H1 (cell line): ENCODE measurements around the gene STXBP6. TPM values are rescaled to one million over a fixed set of nuclear protein-coding genes. Genes with fewer than 3 reads are reported as not detected.

Source experiments
- CTCF ChIA-PET: fragments of 300-600 bp; sonication (Branson Sonifier 250); formaldehyde crosslinking; loops from one replicate; lab custom pipeline; 2021; ENCODE audit not compliant: partially characterized antibody; lab: Charles Lee
- POLR2A ChIA-PET: fragments of 300-600 bp; sonication (Branson Sonifier 250); formaldehyde crosslinking; loops from one replicate; lab custom pipeline; 2021; ENCODE audit warnings: inconsistent platforms; ENCODE audit not compliant: partially characterized antibody; lab: Charles Lee
- DNase-seq, 2 experiments: peaks; one replicate each; pipeline versions ENCODE4 v3.0.0 to v3.0.0-alpha.2; 2010 to 2022; ENCODE audit warnings: low spot score in 2 of 2, low read depth in 1 of 2, mixed read lengths in 1 of 2
- FAIRE-seq: peaks from 2 replicates; lab custom pipeline; 2011; peaks lifted over from hg19 to GRCh38; lab: Jason Lieb, UNC
- H2AFZ ChIP-seq: 2 replicates; pipeline ENCODE4 v1.8.1; 2012; ENCODE audit warnings: low read length, inconsistent platforms
- H2AK5ac ChIP-seq: 2 replicates; pipeline ENCODE4 v1.6.1; 2013; ENCODE audit warnings: low read depth, low read length
- H2BK120ac ChIP-seq: replicated peaks from 2 replicates; pipeline ENCODE3; 2013; ENCODE audit warnings: low read depth, low read length, inconsistent platforms
- H2BK12ac ChIP-seq: 2 replicates; pipeline ENCODE4 v1.6.1; 2013; ENCODE audit warnings: low read depth, low read length
- H2BK15ac ChIP-seq: 2 replicates; pipeline ENCODE4 v1.6.1; 2013; ENCODE audit warnings: low read length
- H2BK20ac ChIP-seq: 2 replicates; pipeline ENCODE4 v1.6.1; 2013; ENCODE audit warnings: low read length
- H2BK5ac ChIP-seq: 2 replicates; pipeline ENCODE4 v1.6.1; 2013; ENCODE audit warnings: low read depth, low read length
- H3K14ac ChIP-seq: 2 replicates; pipeline ENCODE4 v1.6.1; 2013; ENCODE audit warnings: inconsistent platforms; ENCODE audit not compliant: insufficient read length
- H3K18ac ChIP-seq: 2 replicates; pipeline ENCODE4 v1.6.1; 2013; ENCODE audit warnings: low read length; ENCODE audit errors: extremely low read depth
- H3K23ac ChIP-seq: 2 replicates; pipeline ENCODE4 v1.6.1; 2013; ENCODE audit warnings: inconsistent platforms; ENCODE audit not compliant: insufficient read length
- H3K23me2 ChIP-seq: 2 replicates; pipeline ENCODE4 v1.6.1; 2013; ENCODE audit warnings: low read depth, low read length
- H3K27ac ChIP-seq: 2 replicates; pipeline ENCODE4 v1.6.1; 2011; ENCODE audit warnings: low read depth, low read length, inconsistent platforms
- H3K27me3 ChIP-seq, 4 experiments: replicated peaks in 1 of 4; 1 replicate in 1 of 4; 2 replicates in 3 of 4; pipeline versions ENCODE4 v1.6.1 to v1.8.1; 2011 to 2013; ENCODE audit warnings: low read length in 3 of 4, mild to moderate bottlenecking in 3 of 4, inconsistent platforms in 2 of 4, mixed read lengths in 2 of 4, moderate library complexity in 1 of 4; ENCODE audit not compliant: control insufficient read depth in 3 of 4, insufficient read depth in 3 of 4; ENCODE audit errors: extremely low read depth in 1 of 4
- H3K36me3 ChIP-seq, 4 experiments: 2 replicates each; pipeline versions ENCODE4 v1.6.1 to v1.8.1; 2011 to 2013; ENCODE audit warnings: mild to moderate bottlenecking in 4 of 4, low read length in 3 of 4, moderate library complexity in 2 of 4, control low read depth in 1 of 4, inconsistent platforms in 1 of 4; ENCODE audit not compliant: insufficient read depth in 4 of 4, control insufficient read depth in 2 of 4
- H3K4ac ChIP-seq: replicated peaks from 2 replicates; pipeline ENCODE3; 2013; ENCODE audit warnings: low read length, low read depth, mixed read lengths, inconsistent platforms; ENCODE audit not compliant: insufficient read length
- H3K4me1 ChIP-seq, 4 experiments: replicated peaks in 1 of 4; 1 replicate in 1 of 4; 2 replicates in 3 of 4; pipeline versions ENCODE4 v1.6.1 to v1.8.1; 2011 to 2013; ENCODE audit warnings: low read length in 3 of 4, inconsistent platforms in 2 of 4, mixed read lengths in 1 of 4; ENCODE audit not compliant: insufficient read depth in 4 of 4, control insufficient read depth in 3 of 4
- H3K4me2 ChIP-seq, 2 experiments: 2 replicates each; pipeline versions ENCODE4 v1.6.1 to v1.8.1; 2011 to 2013; ENCODE audit warnings: low read depth in 2 of 2, low read length in 2 of 2, control low read depth in 1 of 2, inconsistent platforms in 1 of 2, mild to moderate bottlenecking in 1 of 2; ENCODE audit not compliant: insufficient read depth in 1 of 2
- H3K4me3 ChIP-seq, 4 experiments: fragments of 200-600, 300-600 bp in 1 of 4; sonication (generic), shearing (Covaris generic), sonication (Bioruptor Twin) in 1 of 4; 2 replicates each; pipeline versions ENCODE4 v1.5.1 to v1.8.1; 2011 to 2016; ENCODE audit warnings: low read length in 4 of 4, low read depth in 3 of 4, control low read depth in 2 of 4, inconsistent platforms in 2 of 4, mild to moderate bottlenecking in 2 of 4, mixed read lengths in 1 of 4, moderate library complexity in 1 of 4; ENCODE audit not compliant: insufficient read depth in 2 of 4; ENCODE audit errors: extremely low read depth in 1 of 4
- H3K56ac ChIP-seq: replicated peaks from 2 replicates; pipeline ENCODE3; 2013; ENCODE audit warnings: low read depth, mild to moderate bottlenecking, mixed read lengths, low read length, inconsistent platforms; ENCODE audit not compliant: insufficient read length
- H3K79me1 ChIP-seq: 2 replicates; pipeline ENCODE4 v1.6.1; 2013; ENCODE audit warnings: low read depth, low read length, control low read depth
- H3K79me2 ChIP-seq, 2 experiments: 2 replicates each; pipeline versions ENCODE4 v1.6.1 to v1.8.1; 2012 to 2013; ENCODE audit warnings: low read length in 2 of 2, mild to moderate bottlenecking in 2 of 2, inconsistent platforms in 1 of 2; ENCODE audit not compliant: insufficient read depth in 2 of 2, control insufficient read depth in 1 of 2
- H3K9ac ChIP-seq, 4 experiments: replicated peaks in 1 of 4; 1 replicate in 1 of 4; 2 replicates in 3 of 4; pipeline versions ENCODE4 v1.6.1 to v1.8.1; 2011 to 2013; ENCODE audit warnings: low read depth in 3 of 4, low read length in 3 of 4, control low read depth in 2 of 4, mild to moderate bottlenecking in 2 of 4, moderate library complexity in 2 of 4, inconsistent platforms in 1 of 4; ENCODE audit errors: extremely low read depth in 1 of 4
- H3K9me3 ChIP-seq, 2 experiments: 2 replicates each; pipeline versions ENCODE4 v1.6.1 to v1.8.1; 2012 to 2013; ENCODE audit warnings: mild to moderate bottlenecking in 2 of 2, moderate library complexity in 2 of 2, control low read depth in 1 of 2, inconsistent platforms in 1 of 2, low read depth in 1 of 2, low read length in 1 of 2, mixed read lengths in 1 of 2; ENCODE audit not compliant: insufficient read depth in 2 of 2
- H4K20me1 ChIP-seq, 2 experiments: replicated peaks in 1 of 2; 2 replicates each; pipeline versions ENCODE3 to v1.8.1; 2011 to 2013; ENCODE audit warnings: inconsistent platforms in 2 of 2, low read length in 2 of 2, mild to moderate bottlenecking in 1 of 2; ENCODE audit not compliant: insufficient read depth in 2 of 2, control insufficient read depth in 1 of 2
- H4K5ac ChIP-seq: 2 replicates; pipeline ENCODE4 v1.6.1; 2013; ENCODE audit warnings: low read length, low read depth, mixed read lengths, inconsistent platforms; ENCODE audit not compliant: insufficient read length
- H4K8ac ChIP-seq: 2 replicates; pipeline ENCODE4 v1.8.0; 2013; ENCODE audit warnings: mild to moderate bottlenecking, moderate library complexity, low read length, inconsistent platforms; ENCODE audit not compliant: insufficient read depth; ENCODE audit errors: extremely low read depth
- H4K91ac ChIP-seq: replicated peaks from 2 replicates; pipeline ENCODE3; 2013; ENCODE audit warnings: low read length, mixed read lengths, inconsistent platforms; ENCODE audit not compliant: insufficient read length
- CTBP2 ChIP-seq: IDR thresholded peaks from 2 replicates; pipeline ENCODE4 v1.7.0; 2011; ENCODE audit warnings: borderline replicate concordance, mild to moderate bottlenecking, moderate library complexity, mixed read lengths, low read length; ENCODE audit not compliant: insufficient read depth, insufficient read length
- EGR1 ChIP-seq: IDR thresholded peaks from 2 replicates; pipeline ENCODE4 v1.6.1; 2011; ENCODE audit warnings: low read depth, low read length, borderline replicate concordance
- EZH2 ChIP-seq: fragments of 200-600 bp; sonication (generic); IDR thresholded peaks from 2 replicates; pipeline ENCODE4 v1.7.1; 2012; ENCODE audit warnings: low read depth, mild to moderate bottlenecking, moderate library complexity, low read length, inconsistent platforms; ENCODE audit not compliant: severe bottlenecking
- JUN ChIP-seq: IDR thresholded peaks from 2 replicates; pipeline ENCODE4 v1.6.1; 2011; ENCODE audit warnings: low read depth, mild to moderate bottlenecking, improper control_type of control experiment, low read length
- SIRT6 ChIP-seq: IDR thresholded peaks from one replicate; pipeline ENCODE4 v1.7.1; 2012; ENCODE audit warnings: low read length, inconsistent platforms
- SP2 ChIP-seq: IDR thresholded peaks from 2 replicates; pipeline ENCODE4 v1.6.1; 2012; ENCODE audit warnings: mild to moderate bottlenecking, low read length, inconsistent platforms
- SP4 ChIP-seq: IDR thresholded peaks from 2 replicates; pipeline ENCODE4 v1.6.1; 2012; ENCODE audit warnings: low read length, inconsistent platforms
- TCF12 ChIP-seq: IDR thresholded peaks from 2 replicates; pipeline ENCODE4 v1.6.1; 2011; ENCODE audit warnings: low read depth, mild to moderate bottlenecking, low read length
- TEAD4 ChIP-seq: IDR thresholded peaks from 2 replicates; pipeline ENCODE4 v1.6.1; 2012; ENCODE audit warnings: low read depth, low read length, inconsistent platforms, mixed read lengths
- WGBS, 2 experiments: shearing (Covaris generic) in 1 of 2; methylation state at CpG; one replicate each; pipeline versions ENCODE4 v1.1.6 to v1.1.7; 2013 to 2015; ENCODE audit warnings: low lambda C conversion rate in 2 of 2, mixed read lengths in 2 of 2, inconsistent platforms in 1 of 2, low coverage in 1 of 2, missing lambda C conversion rate in 1 of 2; ENCODE audit not compliant: insufficient replicate concordance in 2 of 2, insufficient coverage in 1 of 2, insufficient read length in 1 of 2; ENCODE audit errors: extremely low coverage in 1 of 2, missing lambda C conversion rate in 1 of 2; 5-methylcytosine and 5-hydroxymethylcytosine counted together
- polyA plus RNA-seq, 7 experiments: library from polyadenylated mRNA; depleted of rRNA in 3 of 7; stranded (reverse) in 5 of 7; unstranded in 2 of 7; fragments of >200 nt in 5 of 7; fragments of 200-250 nt in 2 of 7; gene quantifications; 1 replicate in 5 of 7; 2 replicates in 1 of 7; 4 replicates in 1 of 7; pipeline versions ENCODE4 v1.2.1 to v1.2.3, GENCODE V29; 2011 to 2013; ENCODE audit warnings: missing spikeins in 2 of 7, mixed read lengths in 2 of 7
- total RNA-seq: library from RNA; stranded (reverse); fragmentation: NEBNext Ultra II Directional; extraction: Animal tissue kit (Norgen Biotek cat#: 25700); gene quantifications from 2 replicates; pipeline ENCODE4 v1.2.1, GENCODE V29; 2021
- TF ChIP-seq, protein P1 (sequence below), 3 experiments: IDR thresholded peaks; 1 replicate in 2 of 3; 2 replicates in 1 of 3; pipeline versions ENCODE4 v1.5.1 to v1.6.1; 2011; ENCODE audit warnings: low read length in 3 of 3, mild to moderate bottlenecking in 3 of 3, inconsistent platforms in 2 of 3, low read depth in 1 of 3, moderate library complexity in 1 of 3; ENCODE audit not compliant: insufficient read depth in 1 of 3; ENCODE audit errors: control extremely low read depth in 1 of 3
- TF ChIP-seq, protein P2 (sequence below): IDR thresholded peaks from 2 replicates; pipeline ENCODE4 v1.6.1; 2012; ENCODE audit warnings: inconsistent platforms

Gene STXBP6
- total and polyA plus RNA-seq, 2 of the 8 experiments (the other 6 are each of a cell fraction or from before 2014, with no cell fraction given): 9.4 to 18.1 TPM

DNA sequence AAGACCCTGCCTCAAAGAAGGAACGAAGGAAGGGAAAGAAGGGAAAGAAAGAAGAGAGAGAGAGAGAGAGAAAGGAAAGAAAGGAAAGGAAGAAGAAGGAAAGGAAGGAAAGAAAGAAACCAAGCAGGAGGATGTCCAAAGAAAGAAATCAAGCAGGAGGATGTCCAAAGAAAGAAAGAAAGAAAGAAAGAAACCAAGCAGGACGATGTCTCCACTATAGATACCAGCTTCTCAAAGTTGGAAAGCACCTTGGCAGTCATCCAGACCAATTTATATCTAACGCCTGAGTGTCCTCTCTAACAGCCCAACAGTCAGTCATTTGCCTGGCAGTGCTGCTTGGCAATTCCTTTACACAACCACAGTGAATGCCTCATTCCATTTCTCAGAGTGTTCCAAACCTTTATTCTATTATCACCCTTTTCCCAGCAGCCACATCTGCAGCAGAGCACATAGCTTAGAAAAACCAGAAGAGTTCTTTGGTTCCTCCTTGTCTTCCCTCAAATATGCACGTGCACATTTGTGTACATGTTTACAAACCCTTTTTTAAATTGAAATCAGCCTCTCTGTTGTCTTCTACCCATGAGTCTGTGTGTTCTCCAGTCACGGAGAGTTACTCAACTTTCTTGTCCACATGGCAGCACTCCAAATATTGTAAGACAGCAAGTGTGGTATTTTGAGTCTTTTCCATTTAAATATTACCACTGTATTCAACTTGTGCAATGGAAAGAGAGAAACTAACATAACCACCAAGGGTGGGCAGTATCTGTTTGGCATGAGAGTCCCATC, 138.4 kb downstream of the STXBP6 start:
- H2BK5ac ChIP-seq: no peak overlapping the region
- no peak overlapping the region for H3K23ac ChIP-seq
- H3K79me1 ChIP-seq: no peaks in the 10 kb centered on the region
- no peak overlapping the region for H4K91ac ChIP-seq
- no peaks in the 10 kb centered on the region for H3K27me3 ChIP-seq
- H3K4me1 ChIP-seq: no peaks in the 10 kb centered on the region
- no peak overlapping the region for H2AK5ac ChIP-seq
- no peaks in the 10 kb centered on the region for H3K9me3 ChIP-seq
- no peak overlapping the region for H3K4me3 ChIP-seq
- FAIRE-seq: no peak
- H2BK12ac ChIP-seq: no peak overlapping the region
- H3K4ac ChIP-seq: no peak overlapping the region
- ChIA-PET CTCF (interaction anchor here (0.6 kb wide), 1 partner anchor 120 kb away, joined by 7 read pairs; no protein-coding TSS in a partner anchor), POLR2A (no interaction called here)
- no peak overlapping the region for H3K14ac ChIP-seq
- H3K27ac ChIP-seq: no peak overlapping the region
- no peak overlapping the region for H2BK15ac ChIP-seq
- H2BK20ac ChIP-seq: no peak overlapping the region
- no peak for DNase-seq
- no peak overlapping the region for H3K56ac ChIP-seq
- WGBS, 2 experiments: 94% methylated on average over 5 of the region's 5 CpGs; no CpG with 5 or more reads in 1 of the 2 experiments
- no peaks in the 10 kb centered on the region for H4K20me1 ChIP-seq
- H3K36me3 ChIP-seq: no peaks in the 10 kb centered on the region
- no peak overlapping the region for H4K5ac ChIP-seq
- no peak overlapping the region for H3K18ac ChIP-seq
- no peak overlapping the region for H4K8ac ChIP-seq
- H2BK120ac ChIP-seq: no peak overlapping the region
- no peak overlapping the region for H3K4me2 ChIP-seq
- no peaks in the 10 kb centered on the region for H3K23me2 ChIP-seq
- no peak overlapping the region for H2AFZ ChIP-seq
- no peaks in the 10 kb centered on the region for H3K79me2 ChIP-seq
- no peak overlapping the region for H3K9ac ChIP-seq
- TF ChIP-seq SIRT6 (no peak), TEAD4 (no peak), SP2 (no peak), JUN (no peak), TCF12 (no peak), EGR1 (no peak), CTBP2 (no peak), SP4 (no peak), EZH2 (no peak)
- TF ChIP-seq, protein P1, sequence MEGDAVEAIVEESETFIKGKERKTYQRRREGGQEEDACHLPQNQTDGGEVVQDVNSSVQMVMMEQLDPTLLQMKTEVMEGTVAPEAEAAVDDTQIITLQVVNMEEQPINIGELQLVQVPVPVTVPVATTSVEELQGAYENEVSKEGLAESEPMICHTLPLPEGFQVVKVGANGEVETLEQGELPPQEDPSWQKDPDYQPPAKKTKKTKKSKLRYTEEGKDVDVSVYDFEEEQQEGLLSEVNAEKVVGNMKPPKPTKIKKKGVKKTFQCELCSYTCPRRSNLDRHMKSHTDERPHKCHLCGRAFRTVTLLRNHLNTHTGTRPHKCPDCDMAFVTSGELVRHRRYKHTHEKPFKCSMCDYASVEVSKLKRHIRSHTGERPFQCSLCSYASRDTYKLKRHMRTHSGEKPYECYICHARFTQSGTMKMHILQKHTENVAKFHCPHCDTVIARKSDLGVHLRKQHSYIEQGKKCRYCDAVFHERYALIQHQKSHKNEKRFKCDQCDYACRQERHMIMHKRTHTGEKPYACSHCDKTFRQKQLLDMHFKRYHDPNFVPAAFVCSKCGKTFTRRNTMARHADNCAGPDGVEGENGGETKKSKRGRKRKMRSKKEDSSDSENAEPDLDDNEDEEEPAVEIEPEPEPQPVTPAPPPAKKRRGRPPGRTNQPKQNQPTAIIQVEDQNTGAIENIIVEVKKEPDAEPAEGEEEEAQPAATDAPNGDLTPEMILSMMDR (IDR thresholded peaks at IDR 0.05; ENCODE audit: control extremely low read depth in 1 of 3, insufficient read depth in 1 of 3, low read depth in 1 of 3, low read length in 3 of 3): no peak
- TF ChIP-seq, protein P2, sequence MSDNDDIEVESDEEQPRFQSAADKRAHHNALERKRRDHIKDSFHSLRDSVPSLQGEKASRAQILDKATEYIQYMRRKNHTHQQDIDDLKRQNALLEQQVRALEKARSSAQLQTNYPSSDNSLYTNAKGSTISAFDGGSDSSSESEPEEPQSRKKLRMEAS: no peak
